Endothelial cell of umbilical vein (primary cell): ENCODE results near the gene CEP55. TPM values are rescaled to one million over a fixed set of nuclear protein-coding genes. Genes with fewer than 3 reads are reported as not detected.
"Not testable (repeated sequence)": the region's sequence is repeated elsewhere in the genome, so short reads cannot be mapped to it uniquely, and the experiment has no call there.

Experiments
- BruUV-seq: library from RNA; stranded (reverse); fragments of 400-500 nt; replicated peaks from 2 replicates; lab custom pipeline; 2021; lab: Mats Ljungman, UMichigan
- CTCF ChIA-PET: fragments of 300-600, 350-600 bp; sonication (Branson Sonifier 250); formaldehyde crosslinking; loops from one replicate; lab custom pipeline; 2021; ENCODE audit warnings: antibody characterized with exemption, inconsistent platforms; lab: Charles Lee
- POLR2A ChIA-PET: fragments of 300-600, 350-600 bp; sonication (Branson Sonifier 250); formaldehyde crosslinking; loops from one replicate; lab custom pipeline; 2021; ENCODE audit warnings: antibody characterized with exemption, inconsistent platforms; lab: Charles Lee
- DNase-seq: peaks from one replicate; pipeline ENCODE4 v3.0.0-alpha.2; 2011; ENCODE audit warnings: low read depth, low spot score
- FAIRE-seq: peaks from 2 replicates; lab custom pipeline; 2011; peaks lifted over from hg19 to GRCh38; lab: Jason Lieb, UNC
- H2AFZ ChIP-seq: 2 replicates; pipeline ENCODE4 v1.6.0; 2012; ENCODE audit warnings: low read depth, low read length, control low read depth, inconsistent platforms
- H3K27ac ChIP-seq: 2 replicates; pipeline ENCODE4 v1.5.1; 2011; ENCODE audit warnings: low read depth, mild to moderate bottlenecking, control low read depth, low read length, moderate library complexity; ENCODE audit not compliant: insufficient read depth
- H3K27me3 ChIP-seq, 2 experiments: 2 replicates each; pipeline versions ENCODE4 v1.6.0 to v1.6.1; 2011; ENCODE audit warnings: low read length in 2 of 2, mixed read lengths in 1 of 2; ENCODE audit not compliant: control insufficient read depth in 2 of 2, insufficient read depth in 2 of 2
- H3K36me3 ChIP-seq, 2 experiments: 2 replicates in 1 of 2; 3 replicates in 1 of 2; pipeline ENCODE4 v1.5.1; 2011; ENCODE audit warnings: low read length in 2 of 2, mild to moderate bottlenecking in 1 of 2, moderate library complexity in 1 of 2; ENCODE audit not compliant: control insufficient read depth in 2 of 2, insufficient read depth in 2 of 2; ENCODE audit errors: extremely low read depth in 1 of 2
- H3K4me1 ChIP-seq: 3 replicates; pipeline ENCODE4 v1.5.1; 2011; ENCODE audit warnings: mild to moderate bottlenecking, low read length; ENCODE audit not compliant: control insufficient read depth, insufficient read depth; ENCODE audit errors: extremely low read depth
- H3K4me2 ChIP-seq: 2 replicates; pipeline ENCODE4 v1.6.1; 2011; ENCODE audit warnings: low read length, control low read depth, mixed read lengths; ENCODE audit not compliant: insufficient read depth
- H3K4me3 ChIP-seq, 3 experiments: fragments of 200-600 bp in 1 of 3; sonication (generic), shearing (Covaris generic) in 1 of 3; replicated peaks in 1 of 3; 2 replicates each; pipeline ENCODE4 v1.5.1; 2011 to 2016; ENCODE audit warnings: control low read depth in 3 of 3, low read length in 3 of 3, mild to moderate bottlenecking in 2 of 3, inconsistent platforms in 1 of 3, low read depth in 1 of 3, moderate library complexity in 1 of 3; ENCODE audit not compliant: insufficient read depth in 1 of 3
- H3K79me2 ChIP-seq: 2 replicates; pipeline ENCODE4 v1.6.0; 2012; ENCODE audit warnings: low read length, inconsistent platforms; ENCODE audit not compliant: control insufficient read depth, insufficient read depth
- H3K9ac ChIP-seq: replicated peaks from 2 replicates; pipeline ENCODE3; 2011; ENCODE audit warnings: low read length, control low read depth; ENCODE audit not compliant: insufficient read depth; ENCODE audit errors: extremely low read depth
- H3K9me1 ChIP-seq: replicated peaks from 3 replicates; pipeline ENCODE4 v1.6.0; 2011; ENCODE audit warnings: mild to moderate bottlenecking, low read length; ENCODE audit not compliant: control insufficient read depth, insufficient read depth; ENCODE audit errors: extremely low read depth
- H3K9me3 ChIP-seq: replicated peaks from 2 replicates; pipeline ENCODE4 v1.5.1; 2012; ENCODE audit warnings: low read length, inconsistent platforms; ENCODE audit not compliant: control insufficient read depth, insufficient read depth
- H4K20me1 ChIP-seq: replicated peaks from 2 replicates; pipeline ENCODE3; 2011; ENCODE audit warnings: mild to moderate bottlenecking, low read length; ENCODE audit not compliant: control insufficient read depth, insufficient read depth; ENCODE audit errors: extremely low read depth
- EZH2 ChIP-seq: IDR thresholded peaks from 2 replicates; pipeline ENCODE4 v1.6.1; 2012; ENCODE audit warnings: borderline replicate concordance, low read depth, mild to moderate bottlenecking, moderate library complexity, low read length, inconsistent platforms; ENCODE audit not compliant: severe bottlenecking
- FOS ChIP-seq: IDR thresholded peaks from 2 replicates; pipeline ENCODE4 v1.6.1; 2011; ENCODE audit warnings: mild to moderate bottlenecking, low read length, moderate library complexity, borderline replicate concordance; ENCODE audit not compliant: insufficient read depth
- GATA2 ChIP-seq: IDR thresholded peaks from 2 replicates; pipeline ENCODE4 v1.7.0; 2011; ENCODE audit warnings: low read depth, mild to moderate bottlenecking, moderate library complexity, mixed read lengths, low read length; ENCODE audit not compliant: insufficient read length, insufficient read depth
- MYC ChIP-seq: IDR thresholded peaks from one replicate; pipeline ENCODE4 v1.6.1; 2011; ENCODE audit warnings: mild to moderate bottlenecking, low read depth, low read length
- POLR2AphosphoS5 ChIP-seq: IDR thresholded peaks from 2 replicates; pipeline ENCODE4 v1.6.1; 2012; ENCODE audit warnings: low read depth, mild to moderate bottlenecking, control low read depth, low read length, moderate library complexity; ENCODE audit not compliant: insufficient read depth
- dilution Hi-C: fragments of 300-500 bp; cut with MboI; formaldehyde crosslinking; loops from one replicate; pipeline ENCODE4 v1.15.0; 2019; ENCODE audit warnings: low sequenced_read_pairs; ENCODE audit not compliant: extremely low pct_ligation_motif_present
- intact Hi-C: fragments of 100-400 bp; cut with micrococcal nuclease; formaldehyde crosslinking; loops from one replicate; pipeline ENCODE4 v1.10.0; 2022
- polyA plus RNA-seq, 4 experiments: library from polyadenylated mRNA; depleted of rRNA in 3 of 4; stranded (reverse) in 3 of 4; unstranded in 1 of 4; fragments of >200 nt; gene quantifications; 2 replicates each; pipeline versions ENCODE4 v1.2.1 to v1.2.3, GENCODE V29; 2011 to 2012; ENCODE audit warnings: missing spikeins in 1 of 4
- total RNA-seq: library from RNA; stranded (reverse); gene quantifications from 2 replicates; pipeline ENCODE4 v1.2.3, GENCODE V29; 2021
- TF ChIP-seq, protein P1 (sequence below), 2 donors: IDR thresholded peaks; 1 replicate in 1 of 2; 2 replicates in 1 of 2; pipeline ENCODE4 v1.5.1; 2011; ENCODE audit warnings: low read length in 2 of 2, mild to moderate bottlenecking in 2 of 2, moderate library complexity in 2 of 2, control low read depth in 1 of 2, inconsistent platforms in 1 of 2, low read depth in 1 of 2; ENCODE audit not compliant: insufficient read depth in 1 of 2; ENCODE audit errors: extremely low read depth in 1 of 2

Gene CEP55
- total and polyA plus RNA-seq, 2 donors (not counting 3 experiments of a cell fraction or from before 2014, with no cell fraction given), result 17.4 to 63.0 TPM

DNA sequence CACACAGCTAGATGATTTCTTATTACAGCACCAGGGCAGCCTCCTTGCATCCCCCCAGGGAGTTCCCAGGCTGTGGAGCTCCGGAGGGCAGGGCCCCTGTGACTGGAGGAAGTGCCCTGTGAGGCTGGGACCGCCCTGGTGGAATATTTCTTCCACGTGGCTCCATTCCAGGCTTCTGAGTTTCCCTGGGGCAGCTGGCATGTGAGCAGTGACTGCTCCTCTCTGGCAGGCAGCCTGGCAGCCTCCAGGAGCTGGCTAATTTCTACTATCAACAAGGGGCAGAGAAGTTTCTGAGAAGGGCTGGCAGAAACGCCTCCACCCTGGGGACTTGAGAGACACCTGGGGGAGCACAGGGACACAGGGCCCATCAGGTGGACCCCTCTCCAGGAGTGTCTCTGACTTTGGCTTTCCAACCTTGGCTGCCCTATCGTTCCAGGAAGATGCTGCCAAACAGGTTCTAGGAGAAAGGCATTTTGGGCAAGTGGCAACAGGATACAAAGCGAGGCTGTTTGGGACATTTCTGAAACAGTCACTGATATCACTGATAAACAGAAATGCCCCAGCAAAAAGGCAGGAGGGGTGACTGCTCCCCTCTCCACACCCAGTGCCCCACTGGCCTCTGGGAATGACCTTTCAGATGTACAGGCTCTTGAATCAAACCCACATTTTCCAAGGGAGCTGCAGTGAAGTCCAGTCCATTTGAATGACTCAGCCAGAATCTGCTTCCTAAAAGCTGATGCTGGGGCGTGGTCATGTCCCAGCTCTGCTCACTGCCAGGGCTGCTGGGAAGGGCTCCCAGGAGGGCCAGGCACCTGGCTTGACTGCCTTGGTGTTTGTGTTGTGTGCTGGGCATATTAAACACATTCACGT, 30.4 kb upstream of the CEP55 start:
- Histone ChIP-seq H3K9me1 (no peaks in the 10 kb centered on the region), H3K9me3 (no peaks in the 10 kb centered on the region), H3K27ac (peak overlapping the region; percentile 89), H3K27me3 (no peaks in the 10 kb centered on the region), H3K4me3 (no peak overlapping the region), H3K4me1 (peaks cover 89% of the 10 kb centered on the region), H3K4me2 (peak overlapping the region; percentile 20), H2AFZ (no peak overlapping the region), H4K20me1 (no peaks in the 10 kb centered on the region), H3K9ac (peak overlapping the region; percentile 69), H3K79me2 (peaks cover 55% of the 10 kb centered on the region), H3K36me3 (peaks cover 4 to 5% of the 10 kb centered on the region in 2 experiments)
- ChIA-PET CTCF (interaction anchor here (0.8 to 6.4 kb wide), 8 partner anchors 9 to 90 kb away, joined by 3 to 76 read pairs (median 4); partner anchors contain the start of gene MYOF), POLR2A (interaction anchor here (0.6 to 2.8 kb wide), 6 partner anchors 9 to 29 kb away, joined by 3 to 13 read pairs (median 6); no protein-coding TSS in a partner anchor)
- dilution Hi-C loops (no loop called here), intact Hi-C loops (loop anchor here (10.0 kb wide), 1 partner anchor 631 kb away; no protein-coding TSS in a partner anchor)
- peak; percentile 83 for FAIRE-seq
- peak; percentile 76 for TF ChIP-seq FOS
- TF ChIP-seq EZH2, result no peak
- peak; percentile 52 for TF ChIP-seq GATA2
- TF ChIP-seq, protein P1, sequence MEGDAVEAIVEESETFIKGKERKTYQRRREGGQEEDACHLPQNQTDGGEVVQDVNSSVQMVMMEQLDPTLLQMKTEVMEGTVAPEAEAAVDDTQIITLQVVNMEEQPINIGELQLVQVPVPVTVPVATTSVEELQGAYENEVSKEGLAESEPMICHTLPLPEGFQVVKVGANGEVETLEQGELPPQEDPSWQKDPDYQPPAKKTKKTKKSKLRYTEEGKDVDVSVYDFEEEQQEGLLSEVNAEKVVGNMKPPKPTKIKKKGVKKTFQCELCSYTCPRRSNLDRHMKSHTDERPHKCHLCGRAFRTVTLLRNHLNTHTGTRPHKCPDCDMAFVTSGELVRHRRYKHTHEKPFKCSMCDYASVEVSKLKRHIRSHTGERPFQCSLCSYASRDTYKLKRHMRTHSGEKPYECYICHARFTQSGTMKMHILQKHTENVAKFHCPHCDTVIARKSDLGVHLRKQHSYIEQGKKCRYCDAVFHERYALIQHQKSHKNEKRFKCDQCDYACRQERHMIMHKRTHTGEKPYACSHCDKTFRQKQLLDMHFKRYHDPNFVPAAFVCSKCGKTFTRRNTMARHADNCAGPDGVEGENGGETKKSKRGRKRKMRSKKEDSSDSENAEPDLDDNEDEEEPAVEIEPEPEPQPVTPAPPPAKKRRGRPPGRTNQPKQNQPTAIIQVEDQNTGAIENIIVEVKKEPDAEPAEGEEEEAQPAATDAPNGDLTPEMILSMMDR (IDR thresholded peaks at IDR 0.05; ENCODE audit: extremely low read depth in 1 of 2, insufficient read depth in 1 of 2, low read depth in 1 of 2, low read length in 2 of 2), result no peak
- peak; percentile 80 for TF ChIP-seq POLR2AphosphoS5
- peak; percentile 7 for TF ChIP-seq MYC
- BruUV-seq, result TSS peak; percentile 74
- DNase-seq, result peak; percentile 97

DNA sequence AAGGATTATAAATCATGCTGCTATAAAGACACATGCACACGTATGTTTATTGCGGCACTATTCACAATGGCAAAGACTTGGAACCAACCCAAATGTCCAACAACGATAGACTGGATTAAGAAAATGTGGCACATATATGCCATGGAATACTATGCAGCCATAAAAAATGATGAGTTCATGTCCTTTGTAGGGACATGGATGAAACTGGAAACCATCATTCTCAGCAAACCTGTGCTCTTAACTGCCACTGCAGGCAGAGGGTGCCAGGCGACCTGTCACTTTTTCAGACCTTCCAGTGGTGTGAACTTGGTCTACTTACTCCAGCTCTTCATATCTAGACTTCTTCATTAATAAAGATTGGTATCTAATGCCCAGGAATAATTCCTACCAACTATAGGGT, 28.8 kb upstream of the CEP55 start:
- CTCF ChIA-PET, result interaction anchor here (1.7 to 2.0 kb wide), 2 partner anchors 9 to 91 kb away, joined by 5 to 9 read pairs; no protein-coding TSS in a partner anchor
- FAIRE-seq, H2AFZ ChIP-seq, H3K9me3 ChIP-seq, H3K36me3 ChIP-seq, dilution Hi-C loops, H4K20me1 ChIP-seq, BruUV-seq, DNase-seq, H3K4me3 ChIP-seq, POLR2A ChIA-PET, H3K9me1 ChIP-seq, H3K27me3 ChIP-seq: not testable (repeated sequence)
- Histone ChIP-seq H3K9ac (peak overlapping the region; percentile 73), H3K79me2 (peaks cover 54% of the 10 kb centered on the region), H3K4me1 (peaks cover 87% of the 10 kb centered on the region), H3K27ac (peak overlapping the region; percentile 86), H3K4me2 (peak overlapping the region; percentile 62)
- intact Hi-C loops, result loop anchor here (10.0 kb wide), 1 partner anchor 633 kb away; no protein-coding TSS in a partner anchor
